Measurements from ENCODE around the gene RICTOR.
"Not testable (repeated sequence)": the region's sequence is repeated elsewhere in the genome, so short reads cannot be mapped to it uniquely, and the experiment has no call there.

RICTOR gene

GRCh38 chr5:39055027-39055767 lies 19.0 kb downstream of the RICTOR start:
- no peak overlapping the region for H3K27ac ChIP-seq (ENCODE audit: low read length)
- H3K4me1 ChIP-seq (ENCODE audit: control insufficient read depth in 1 of 2, insufficient read depth in 2 of 2, low read length in 2 of 2): peaks cover 0 to 5% of the 10 kb centered on the region in 2 donors
- H3K9me3 ChIP-seq (ENCODE audit: control insufficient read depth in 1 of 2, low read length in 2 of 2): no peaks in the 10 kb centered on the region
- H3K27me3 ChIP-seq (ENCODE audit: low read depth, low read length): no peaks in the 10 kb centered on the region
- no peak overlapping the region for H3K4me3 ChIP-seq (ENCODE audit: low read depth in 1 of 2, low read length in 2 of 2)
- peaks cover 0 to 5% of the 10 kb centered on the region in 2 donors for H3K36me3 ChIP-seq (ENCODE audit: control insufficient read depth in 1 of 2, insufficient read depth in 2 of 2, low read length in 2 of 2)

GRCh38 chr5:39053189-39053588 lies 21.0 kb downstream of the RICTOR start:
- H3K4me1 ChIP-seq (ENCODE audit: control insufficient read depth in 1 of 2, insufficient read depth in 2 of 2, low read length in 2 of 2): peaks cover 0 to 5% of the 10 kb centered on the region in 2 donors
- no peak overlapping the region for H3K4me3 ChIP-seq (ENCODE audit: low read depth in 1 of 2, low read length in 2 of 2)
- peaks cover 0 to 5% of the 10 kb centered on the region in 2 donors for H3K36me3 ChIP-seq (ENCODE audit: control insufficient read depth in 1 of 2, insufficient read depth in 2 of 2, low read length in 2 of 2)
- no peaks in the 10 kb centered on the region for H3K9me3 ChIP-seq (ENCODE audit: control insufficient read depth in 1 of 2, low read length in 2 of 2)
- no peaks in the 10 kb centered on the region for H3K27me3 ChIP-seq (ENCODE audit: low read depth, low read length)
- no peak overlapping the region for H3K27ac ChIP-seq (ENCODE audit: low read length)

GRCh38 chr5:39052141-39052540 lies 22.1 kb downstream of the RICTOR start:
- peaks cover 0 to 5% of the 10 kb centered on the region in 2 donors for H3K36me3 ChIP-seq (ENCODE audit: control insufficient read depth in 1 of 2, insufficient read depth in 2 of 2, low read length in 2 of 2)
- H3K27ac ChIP-seq (ENCODE audit: low read length): no peak overlapping the region
- no peaks in the 10 kb centered on the region for H3K9me3 ChIP-seq (ENCODE audit: control insufficient read depth in 1 of 2, low read length in 2 of 2)
- peaks cover 0 to 5% of the 10 kb centered on the region in 2 donors for H3K4me1 ChIP-seq (ENCODE audit: control insufficient read depth in 1 of 2, insufficient read depth in 2 of 2, low read length in 2 of 2)
- no peaks in the 10 kb centered on the region for H3K27me3 ChIP-seq (ENCODE audit: low read depth, low read length)
- no peak overlapping the region for H3K4me3 ChIP-seq (ENCODE audit: low read depth in 1 of 2, low read length in 2 of 2)

- Histone ChIP-seq H3K4me1 (ENCODE audit: control insufficient read depth in 1 of 2, insufficient read depth in 2 of 2, low read length in 2 of 2) (peaks cover 0 to 3% of the 10 kb centered on the region in 2 donors), H3K27ac (ENCODE audit: low read length) (no peak overlapping the region), H3K27me3 (ENCODE audit: low read depth, low read length) (no peaks in the 10 kb centered on the region), H3K9me3 (ENCODE audit: control insufficient read depth in 1 of 2, low read length in 2 of 2) (no peaks in the 10 kb centered on the region), H3K36me3 (ENCODE audit: control insufficient read depth in 1 of 2, insufficient read depth in 2 of 2, low read length in 2 of 2) (no peaks in the 10 kb centered on the region), H3K4me3 (ENCODE audit: low read depth in 1 of 2, low read length in 2 of 2) (no peak overlapping the region)
Observed at GRCh38 chr5:39049315-39049714, 24.9 kb downstream of the RICTOR start.

GRCh38 chr5:39040875-39041274 lies 33.3 kb downstream of the RICTOR start:
- Histone ChIP-seq H3K36me3 (ENCODE audit: control insufficient read depth in 1 of 2, insufficient read depth in 2 of 2, low read length in 2 of 2) (no peaks in the 10 kb centered on the region), H3K27me3 (ENCODE audit: low read depth, low read length) (no peaks in the 10 kb centered on the region), H3K27ac (ENCODE audit: low read length) (no peak overlapping the region), H3K4me3 (ENCODE audit: low read depth in 1 of 2, low read length in 2 of 2) (no peak overlapping the region), H3K4me1 (ENCODE audit: control insufficient read depth in 1 of 2, insufficient read depth in 2 of 2, low read length in 2 of 2) (no peaks in the 10 kb centered on the region), H3K9me3 (ENCODE audit: control insufficient read depth in 1 of 2, low read length in 2 of 2) (no peaks in the 10 kb centered on the region)

- not testable (repeated sequence) for H3K4me1 ChIP-seq (ENCODE audit: control insufficient read depth in 1 of 2, insufficient read depth in 2 of 2, low read length in 2 of 2); H3K27ac ChIP-seq (ENCODE audit: low read length); H3K27me3 ChIP-seq (ENCODE audit: low read depth, low read length); H3K4me3 ChIP-seq (ENCODE audit: low read depth in 1 of 2, low read length in 2 of 2); H3K9me3 ChIP-seq (ENCODE audit: control insufficient read depth in 1 of 2, low read length in 2 of 2); H3K36me3 ChIP-seq (ENCODE audit: control insufficient read depth in 1 of 2, insufficient read depth in 2 of 2, low read length in 2 of 2)
Observed at GRCh38 chr5:39034493-39034892, 39.7 kb downstream of the RICTOR start.

- no peaks in the 10 kb centered on the region for H3K4me1 ChIP-seq (ENCODE audit: control insufficient read depth in 1 of 2, insufficient read depth in 2 of 2, low read length in 2 of 2)
- no peak overlapping the region for H3K27ac ChIP-seq (ENCODE audit: low read length)
- no peaks in the 10 kb centered on the region for H3K9me3 ChIP-seq (ENCODE audit: control insufficient read depth in 1 of 2, low read length in 2 of 2)
- no peaks in the 10 kb centered on the region for H3K27me3 ChIP-seq (ENCODE audit: low read depth, low read length)
- no peak overlapping the region for H3K4me3 ChIP-seq (ENCODE audit: low read depth in 1 of 2, low read length in 2 of 2)
- H3K36me3 ChIP-seq (ENCODE audit: control insufficient read depth in 1 of 2, insufficient read depth in 2 of 2, low read length in 2 of 2): no peaks in the 10 kb centered on the region
Observed at GRCh38 chr5:39031041-39031440, 43.2 kb downstream of the RICTOR start.

GRCh38 chr5:39025456-39025855 lies 48.7 kb downstream of the RICTOR start:
- H3K4me3 ChIP-seq (ENCODE audit: low read depth in 1 of 2, low read length in 2 of 2): no peak overlapping the region
- H3K9me3 ChIP-seq (ENCODE audit: control insufficient read depth in 1 of 2, low read length in 2 of 2): no peaks in the 10 kb centered on the region
- H3K4me1 ChIP-seq (ENCODE audit: control insufficient read depth in 1 of 2, insufficient read depth in 2 of 2, low read length in 2 of 2): peaks cover 0 to 18% of the 10 kb centered on the region in 2 donors
- H3K27ac ChIP-seq (ENCODE audit: low read length): no peak overlapping the region
- no peaks in the 10 kb centered on the region for H3K27me3 ChIP-seq (ENCODE audit: low read depth, low read length)
- H3K36me3 ChIP-seq (ENCODE audit: control insufficient read depth in 1 of 2, insufficient read depth in 2 of 2, low read length in 2 of 2): peaks cover 0 to 1% of the 10 kb centered on the region in 2 donors

GRCh38 chr5:39024884-39025283 lies 49.3 kb downstream of the RICTOR start:
- H3K27me3 ChIP-seq (ENCODE audit: low read depth, low read length): no peaks in the 10 kb centered on the region

GRCh38 chr5:39024005-39024404 lies 50.2 kb downstream of the RICTOR start:
- Histone ChIP-seq H3K36me3 (ENCODE audit: control insufficient read depth in 1 of 2, insufficient read depth in 2 of 2, low read length in 2 of 2) (peaks cover 2 to 4% of the 10 kb centered on the region in 2 donors), H3K9me3 (ENCODE audit: control insufficient read depth in 1 of 2, low read length in 2 of 2) (no peaks in the 10 kb centered on the region), H3K4me1 (ENCODE audit: control insufficient read depth in 1 of 2, insufficient read depth in 2 of 2, low read length in 2 of 2) (peaks cover 0 to 18% of the 10 kb centered on the region in 2 donors), H3K27me3 (ENCODE audit: low read depth, low read length) (no peaks in the 10 kb centered on the region), H3K4me3 (ENCODE audit: low read depth in 1 of 2, low read length in 2 of 2) (no peak overlapping the region), H3K27ac (ENCODE audit: low read length) (no peak overlapping the region)

More at GRCh38 chr5:39024884-39025283, 49.3 kb downstream of the RICTOR start:
- Histone ChIP-seq H3K4me1 (ENCODE audit: control insufficient read depth in 1 of 2, insufficient read depth in 2 of 2, low read length in 2 of 2) (peaks cover 0 to 18% of the 10 kb centered on the region in 2 donors), H3K27ac (ENCODE audit: low read length) (no peak overlapping the region), H3K36me3 (ENCODE audit: control insufficient read depth in 1 of 2, insufficient read depth in 2 of 2, low read length in 2 of 2) (peaks cover 0 to 3% of the 10 kb centered on the region in 2 donors), H3K4me3 (ENCODE audit: low read depth in 1 of 2, low read length in 2 of 2) (no peak overlapping the region), H3K9me3 (ENCODE audit: control insufficient read depth in 1 of 2, low read length in 2 of 2) (no peaks in the 10 kb centered on the region)

GRCh38 chr5:39023121-39023520 lies 51.1 kb downstream of the RICTOR start:
- Histone ChIP-seq H3K4me1 (ENCODE audit: control insufficient read depth in 1 of 2, insufficient read depth in 2 of 2, low read length in 2 of 2) (peaks cover 0 to 18% of the 10 kb centered on the region in 2 donors), H3K9me3 (ENCODE audit: control insufficient read depth in 1 of 2, low read length in 2 of 2) (no peaks in the 10 kb centered on the region), H3K27me3 (ENCODE audit: low read depth, low read length) (no peaks in the 10 kb centered on the region), H3K36me3 (ENCODE audit: control insufficient read depth in 1 of 2, insufficient read depth in 2 of 2, low read length in 2 of 2) (peaks cover 10% of the 10 kb centered on the region in 2 donors), H3K27ac (ENCODE audit: low read length) (no peak overlapping the region), H3K4me3 (ENCODE audit: low read depth in 1 of 2, low read length in 2 of 2) (no peak overlapping the region)

GRCh38 chr5:39022151-39022550 lies 52.0 kb downstream of the RICTOR start:
- Histone ChIP-seq H3K4me1 (ENCODE audit: control insufficient read depth in 1 of 2, insufficient read depth in 2 of 2, low read length in 2 of 2) (peaks cover 0 to 18% of the 10 kb centered on the region in 2 donors), H3K9me3 (ENCODE audit: control insufficient read depth in 1 of 2, low read length in 2 of 2) (no peaks in the 10 kb centered on the region), H3K27me3 (ENCODE audit: low read depth, low read length) (no peaks in the 10 kb centered on the region), H3K27ac (ENCODE audit: low read length) (no peak overlapping the region), H3K36me3 (ENCODE audit: control insufficient read depth in 1 of 2, insufficient read depth in 2 of 2, low read length in 2 of 2) (peaks cover 10 to 12% of the 10 kb centered on the region in 2 donors), H3K4me3 (ENCODE audit: low read depth in 1 of 2, low read length in 2 of 2) (no peak overlapping the region)

All from muscle layer of duodenum (tissue), 2 donors.